Transverse colon (tissue), 3 donors: ENCODE data around the gene AGAP1.

Experiments
- POLR2A ChIP-seq: fragments of 450-650 bp; IDR thresholded peaks from one replicate; pipeline ENCODE4 v1.6.1; 2016; ENCODE audit warnings: antibody characterized with exemption, mild to moderate bottlenecking, moderate library complexity
- TF ChIP-seq, protein P1 (sequence below), 5 experiments: fragments of 200-600 bp in 3 of 5; fragments of 450-650 bp in 2 of 5; sonication (generic) in 3 of 5; IDR thresholded peaks; 1 replicate in 2 of 5; 2 replicates in 3 of 5; pipeline ENCODE4 v1.5.1; 2016 to 2017; ENCODE audit warnings: antibody characterized with exemption in 5 of 5, inconsistent platforms in 3 of 5, mild to moderate bottlenecking in 2 of 5, moderate library complexity in 1 of 5

DNA sequence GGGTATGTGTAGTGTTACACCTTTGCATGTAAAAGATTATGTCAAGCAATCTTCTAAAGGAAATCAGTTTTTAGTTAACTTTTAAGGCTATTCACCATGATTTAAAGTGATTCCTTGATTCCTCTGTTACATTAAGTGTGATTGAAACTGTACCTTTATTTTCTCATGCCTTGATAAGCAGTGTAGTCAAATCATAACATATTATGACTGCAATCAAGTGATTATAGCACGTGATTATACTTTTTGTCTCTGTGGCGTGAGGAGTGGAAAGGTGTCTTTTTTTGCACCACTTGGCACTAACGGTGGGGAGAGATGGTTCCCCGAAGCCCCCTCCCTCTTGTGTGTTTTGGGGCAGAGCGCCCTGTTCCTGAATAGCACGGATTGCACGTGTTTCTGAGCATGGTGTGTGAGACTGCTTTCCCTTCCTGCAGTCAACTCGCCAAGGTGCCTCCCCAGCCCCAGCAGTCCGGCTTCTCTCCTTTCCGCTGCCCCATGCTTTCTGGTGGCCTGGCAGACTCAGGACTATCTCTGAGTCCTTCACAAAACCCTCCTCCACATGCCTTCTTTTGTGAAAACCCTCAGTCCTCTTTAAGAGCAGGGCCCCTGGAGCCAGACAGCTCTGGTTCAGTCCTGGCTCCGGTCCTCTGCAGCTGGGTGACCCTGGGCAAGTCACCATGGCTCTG is 68.4 kb downstream of the AGAP1 start:
- no peak for TF ChIP-seq POLR2A
- TF ChIP-seq, protein P1, sequence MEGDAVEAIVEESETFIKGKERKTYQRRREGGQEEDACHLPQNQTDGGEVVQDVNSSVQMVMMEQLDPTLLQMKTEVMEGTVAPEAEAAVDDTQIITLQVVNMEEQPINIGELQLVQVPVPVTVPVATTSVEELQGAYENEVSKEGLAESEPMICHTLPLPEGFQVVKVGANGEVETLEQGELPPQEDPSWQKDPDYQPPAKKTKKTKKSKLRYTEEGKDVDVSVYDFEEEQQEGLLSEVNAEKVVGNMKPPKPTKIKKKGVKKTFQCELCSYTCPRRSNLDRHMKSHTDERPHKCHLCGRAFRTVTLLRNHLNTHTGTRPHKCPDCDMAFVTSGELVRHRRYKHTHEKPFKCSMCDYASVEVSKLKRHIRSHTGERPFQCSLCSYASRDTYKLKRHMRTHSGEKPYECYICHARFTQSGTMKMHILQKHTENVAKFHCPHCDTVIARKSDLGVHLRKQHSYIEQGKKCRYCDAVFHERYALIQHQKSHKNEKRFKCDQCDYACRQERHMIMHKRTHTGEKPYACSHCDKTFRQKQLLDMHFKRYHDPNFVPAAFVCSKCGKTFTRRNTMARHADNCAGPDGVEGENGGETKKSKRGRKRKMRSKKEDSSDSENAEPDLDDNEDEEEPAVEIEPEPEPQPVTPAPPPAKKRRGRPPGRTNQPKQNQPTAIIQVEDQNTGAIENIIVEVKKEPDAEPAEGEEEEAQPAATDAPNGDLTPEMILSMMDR (IDR thresholded peaks at IDR 0.05): no peak
